Fibroblast of villous mesenchyme (primary cell): ENCODE results near the gene FBN1. TPM values are rescaled to one million over a fixed set of nuclear protein-coding genes. Genes with fewer than 3 reads are reported as not detected.

Experiments
- DNase-seq: peaks from one replicate; pipeline ENCODE4 v3.0.0-alpha.2; 2010; ENCODE audit warnings: low read depth
- H3K4me3 ChIP-seq: 2 replicates; pipeline ENCODE4 v1.5.1; 2011; ENCODE audit warnings: low read depth, mild to moderate bottlenecking, low read length
- total RNA-seq: library from RNA; depleted of rRNA; stranded (reverse); fragments of >200 nt; gene quantifications from 2 replicates; pipeline ENCODE4 v1.2.3, GENCODE V29; 2012
- TF ChIP-seq, protein P1 (sequence below): IDR thresholded peaks from 2 replicates; pipeline ENCODE4 v1.5.1; 2012; ENCODE audit warnings: low read depth, mild to moderate bottlenecking, low read length; ENCODE audit not compliant: insufficient read depth

The FBN1 gene
- total RNA-seq, 1 donor = 333 TPM

DNA sequence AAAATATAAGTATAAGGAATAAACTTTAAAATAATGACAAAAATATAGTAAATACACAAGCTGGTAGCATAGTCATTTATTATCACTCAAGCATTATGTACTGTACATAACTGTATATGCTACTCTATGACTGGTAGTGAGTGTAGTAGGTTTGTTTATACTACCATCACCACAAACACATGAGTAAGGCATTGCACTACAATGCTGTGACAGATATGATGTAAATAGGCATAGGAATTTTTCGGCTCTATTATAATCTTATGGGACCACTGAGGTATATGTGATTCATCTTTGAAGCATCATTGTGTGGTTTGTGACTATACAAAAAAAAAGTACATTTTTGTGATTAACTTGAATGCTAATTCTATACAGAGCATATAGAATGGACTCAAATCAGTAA lies 35.3 kb upstream of the FBN1 start:
- TF ChIP-seq, protein P1, sequence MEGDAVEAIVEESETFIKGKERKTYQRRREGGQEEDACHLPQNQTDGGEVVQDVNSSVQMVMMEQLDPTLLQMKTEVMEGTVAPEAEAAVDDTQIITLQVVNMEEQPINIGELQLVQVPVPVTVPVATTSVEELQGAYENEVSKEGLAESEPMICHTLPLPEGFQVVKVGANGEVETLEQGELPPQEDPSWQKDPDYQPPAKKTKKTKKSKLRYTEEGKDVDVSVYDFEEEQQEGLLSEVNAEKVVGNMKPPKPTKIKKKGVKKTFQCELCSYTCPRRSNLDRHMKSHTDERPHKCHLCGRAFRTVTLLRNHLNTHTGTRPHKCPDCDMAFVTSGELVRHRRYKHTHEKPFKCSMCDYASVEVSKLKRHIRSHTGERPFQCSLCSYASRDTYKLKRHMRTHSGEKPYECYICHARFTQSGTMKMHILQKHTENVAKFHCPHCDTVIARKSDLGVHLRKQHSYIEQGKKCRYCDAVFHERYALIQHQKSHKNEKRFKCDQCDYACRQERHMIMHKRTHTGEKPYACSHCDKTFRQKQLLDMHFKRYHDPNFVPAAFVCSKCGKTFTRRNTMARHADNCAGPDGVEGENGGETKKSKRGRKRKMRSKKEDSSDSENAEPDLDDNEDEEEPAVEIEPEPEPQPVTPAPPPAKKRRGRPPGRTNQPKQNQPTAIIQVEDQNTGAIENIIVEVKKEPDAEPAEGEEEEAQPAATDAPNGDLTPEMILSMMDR = no peak
- no peak overlapping the region for H3K4me3 ChIP-seq
- DNase-seq = peak; percentile 83

DNA sequence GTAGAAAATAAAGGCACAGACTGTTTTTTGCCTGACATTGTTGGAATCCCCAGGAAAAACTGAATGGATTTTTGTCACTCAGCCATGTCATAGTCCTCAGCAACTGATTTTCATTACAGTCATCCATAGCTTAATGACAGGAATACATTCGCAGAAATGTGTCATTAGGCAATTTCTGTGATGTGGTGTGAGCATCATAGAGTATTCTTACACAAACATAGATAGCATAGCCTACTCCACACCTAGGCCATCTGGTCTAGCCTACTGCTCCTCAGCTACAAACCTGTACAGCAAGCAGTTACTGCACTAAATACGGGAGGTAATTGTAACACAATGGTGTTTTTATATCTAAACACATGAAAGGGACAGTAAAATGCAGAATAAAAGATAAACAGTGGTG lies 34.4 kb upstream of the FBN1 start:
- no peak overlapping the region for H3K4me3 ChIP-seq
- TF ChIP-seq, protein P1 = no peak
- no peak for DNase-seq

DNA sequence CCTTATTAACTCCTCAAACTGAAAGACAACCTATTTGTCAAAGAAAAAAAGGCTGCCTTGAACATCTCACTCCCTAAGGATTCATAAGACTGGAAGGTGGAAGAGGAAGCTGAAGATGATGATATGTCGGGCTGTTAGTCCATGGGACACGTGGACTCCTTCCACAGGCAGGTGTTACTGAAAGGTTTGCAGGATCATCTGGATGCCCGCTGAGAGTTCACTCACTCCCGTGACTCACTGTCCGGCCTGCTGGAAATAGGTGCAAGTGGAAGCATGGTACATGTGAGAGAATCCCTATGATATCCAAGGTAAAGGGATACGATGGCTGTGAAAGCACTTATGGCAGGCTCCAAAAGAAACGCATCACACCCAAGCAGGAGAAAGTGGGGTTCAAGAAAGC lies 33.3 kb upstream of the FBN1 start:
- TF ChIP-seq, protein P1 = no peak

DNA sequence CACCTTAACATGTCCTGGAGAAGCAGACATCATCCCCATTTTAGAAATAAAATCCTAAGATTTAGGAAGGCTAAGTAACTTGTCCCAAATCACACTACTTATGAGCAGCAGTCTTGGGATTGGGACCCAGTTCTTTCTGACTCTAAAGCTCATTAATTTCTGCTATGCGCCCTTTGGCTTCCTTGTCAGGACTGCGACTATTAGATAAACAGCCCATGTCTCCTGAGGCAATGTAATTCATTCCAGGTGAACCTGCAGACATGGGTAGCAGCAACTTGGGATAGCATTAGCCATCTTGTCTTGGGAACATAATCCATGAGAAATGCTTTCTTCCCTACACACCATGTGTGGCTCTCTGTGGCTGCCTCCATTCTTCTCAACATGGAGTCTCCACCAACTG lies 32.3 kb upstream of the FBN1 start:
- TF ChIP-seq, protein P1 = no peak
- H3K4me3 ChIP-seq = no peak overlapping the region
- DNase-seq = no peak

More for the DNA sequence above, 33.3 kb upstream of the FBN1 start:
- no peak overlapping the region for H3K4me3 ChIP-seq
- DNase-seq = no peak

DNA sequence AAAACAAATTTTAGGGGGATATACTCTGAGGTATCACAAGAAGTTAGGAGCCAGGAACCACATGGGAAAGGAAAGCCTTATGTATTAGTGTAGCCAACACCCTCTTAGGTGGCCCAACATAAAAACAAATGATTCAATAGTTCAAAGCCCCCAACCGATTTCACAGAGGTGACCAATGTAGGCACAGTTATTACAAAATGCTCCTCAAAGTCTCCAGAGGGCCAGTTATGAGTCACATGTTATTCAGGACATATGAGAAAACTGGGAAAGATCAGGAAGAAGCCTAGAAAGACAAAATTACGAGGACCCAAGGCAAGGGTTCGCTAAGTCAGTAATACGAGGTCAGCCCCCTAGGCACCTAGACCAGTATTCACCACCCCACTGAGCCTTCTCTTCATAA lies 29.9 kb upstream of the FBN1 start:
- no peak overlapping the region for H3K4me3 ChIP-seq
- TF ChIP-seq, protein P1 = no peak
- DNase-seq = no peak

DNA sequence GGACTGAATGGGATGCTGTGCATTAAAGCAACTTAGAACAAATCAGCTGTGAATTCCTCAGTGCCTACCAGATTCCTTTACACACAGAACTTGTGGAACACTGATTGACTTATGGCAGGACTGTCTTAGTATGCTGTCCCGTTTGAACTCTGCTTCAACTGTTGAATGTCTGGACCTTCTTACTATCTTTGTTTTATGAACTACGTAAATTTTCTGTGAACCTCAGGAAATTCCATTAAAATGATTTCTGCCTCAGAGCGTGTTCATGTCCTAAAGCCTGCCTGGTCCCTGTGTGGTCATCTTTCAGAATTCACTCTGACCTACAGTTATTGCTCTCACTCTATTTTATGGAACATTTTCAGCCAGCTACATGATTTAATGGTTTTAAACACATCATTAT lies 29.4 kb upstream of the FBN1 start:
- TF ChIP-seq, protein P1 = no peak
- no peak overlapping the region for H3K4me3 ChIP-seq
- DNase-seq = peak; percentile 36

DNA sequence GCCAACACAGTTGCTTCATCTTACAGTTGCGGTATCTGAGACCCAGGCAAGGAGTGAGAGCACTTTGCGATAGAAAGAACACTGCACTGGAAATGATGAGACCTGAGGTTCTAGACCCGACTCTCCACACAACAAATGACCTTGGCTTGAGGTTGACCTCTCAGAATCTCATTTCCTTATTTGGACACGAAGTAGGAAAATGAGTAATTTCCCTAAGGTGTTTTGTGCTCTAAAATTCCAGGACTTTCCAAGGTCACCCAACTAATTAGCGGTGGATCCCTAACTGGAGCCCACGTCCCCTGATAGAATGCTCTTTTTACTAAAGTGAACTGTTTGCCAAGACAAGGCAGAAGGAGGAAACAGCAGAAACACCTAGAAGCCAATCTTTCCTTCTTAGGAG lies 26.7 kb upstream of the FBN1 start:
- TF ChIP-seq, protein P1 = no peak
- H3K4me3 ChIP-seq = no peak overlapping the region
- DNase-seq = no peak
